CD4-positive, alpha-beta T cell (primary cell): Measurements from ENCODE around the gene IL23A. TPM values are rescaled to one million over a fixed set of nuclear protein-coding genes. Genes with fewer than 3 reads are reported as not detected.
A peak's percentile ranks its signal among the peaks of the same experiment; 100 is the strongest.

Experiments used
- ATAC-seq: fragments of 200-7000 bp; cut with Tn5 transposase; one replicate; pipeline ENCODE4 v1.10.0; 2022; ENCODE audit warnings: mild to moderate bottlenecking; ENCODE audit not compliant: poor library complexity
- CTCF ChIA-PET: fragments of 350-600 bp; sonication (Branson Sonifier 250); formaldehyde crosslinking; loops from one replicate; lab custom pipeline; 2021; ENCODE audit warnings: antibody characterized with exemption, inconsistent platforms; lab: Charles Lee
- POLR2A ChIA-PET: fragments of 350-600 bp; sonication (Branson Sonifier 250); formaldehyde crosslinking; loops from one replicate; lab custom pipeline; 2021; ENCODE audit warnings: antibody characterized with exemption, inconsistent platforms; lab: Charles Lee
- DNase-seq, 14 experiments: peaks; one replicate each; pipeline ENCODE4 v3.0.0-alpha.2; 2013 to 2020; ENCODE audit warnings: mixed read lengths in 2 of 14
- H3K27ac ChIP-seq, 2 donors: one replicate each; pipeline versions ENCODE4 v1.5.1 to v1.7.0; 2013; ENCODE audit warnings: low read length in 2 of 2, low read depth in 1 of 2, mild to moderate bottlenecking in 1 of 2
- H3K27me3 ChIP-seq, 2 experiments: 1 replicate in 1 of 2; 2 replicates in 1 of 2; pipeline versions ENCODE4 v1.6.1 to v1.7.0; 2013; ENCODE audit warnings: low read length in 2 of 2, control low read depth in 1 of 2, mild to moderate bottlenecking in 1 of 2, moderate library complexity in 1 of 2; ENCODE audit not compliant: insufficient read depth in 2 of 2, control insufficient read depth in 1 of 2
- H3K36me3 ChIP-seq: one replicate; pipeline ENCODE4 v1.6.1; 2013; ENCODE audit warnings: low read length, control low read depth; ENCODE audit not compliant: insufficient read depth
- H3K4me1 ChIP-seq: one replicate; pipeline ENCODE4 v1.6.1; 2013; ENCODE audit warnings: low read length, control low read depth; ENCODE audit not compliant: insufficient read depth
- H3K4me3 ChIP-seq: one replicate; pipeline ENCODE4 v1.5.1; 2013; ENCODE audit warnings: mild to moderate bottlenecking, low read length, moderate library complexity
- H3K9me3 ChIP-seq, 2 experiments: 1 replicate in 1 of 2; 2 replicates in 1 of 2; pipeline versions ENCODE4 v1.6.1 to v1.7.0; 2013; ENCODE audit warnings: low read length in 2 of 2, mild to moderate bottlenecking in 2 of 2, control low read depth in 1 of 2, moderate library complexity in 1 of 2; ENCODE audit not compliant: control insufficient read depth in 1 of 2, insufficient read depth in 1 of 2
- H3K27ac Mint-ChIP-seq: one replicate; pipeline ENCODE4 v1.8.0; 2020; ENCODE audit warnings: mixed read lengths
- H3K27me3 Mint-ChIP-seq: one replicate; pipeline ENCODE4 v1.8.0; 2021; ENCODE audit warnings: mixed read lengths
- H3K36me3 Mint-ChIP-seq: one replicate; pipeline ENCODE4 v1.8.0; 2021; ENCODE audit warnings: low read depth, mixed read lengths
- H3K4me1 Mint-ChIP-seq: one replicate; pipeline ENCODE4 v1.8.0; 2021; ENCODE audit warnings: low read depth, mixed read lengths
- H3K4me3 Mint-ChIP-seq: one replicate; pipeline ENCODE4 v1.8.0; 2020; ENCODE audit warnings: mild to moderate bottlenecking, mixed read lengths
- H3K9me3 Mint-ChIP-seq: one replicate; pipeline ENCODE4 v1.8.0; 2020; ENCODE audit warnings: mixed read lengths
- CTCF ChIP-seq: fragments of 200-600 bp; IDR thresholded peaks from one replicate; pipeline ENCODE4 v1.8.0; 2022; ENCODE audit warnings: antibody characterized with exemption, mild to moderate bottlenecking
- intact Hi-C, 2 experiments: fragments of 100-400 bp; cut with DNase I in 1 of 2; cut with micrococcal nuclease in 1 of 2; formaldehyde crosslinking; loops; one replicate each; pipeline versions ENCODE4 v1.15.1 to v1.9.0; 2023 to 2025; cut with DNase I, micrococcal nuclease
- polyA plus RNA-seq, 2 donors: library from polyadenylated mRNA; unstranded; fragments of 120-200 nt; gene quantifications; one replicate each; pipeline ENCODE4 v1.2.1, GENCODE V29; 2013
- total RNA-seq, 174 experiments: library from RNA in 2 of 174; stranded (reverse) in 2 of 174; gene quantifications; one replicate each; pipeline ENCODE4 v1.2.3 and lab custom pipeline; 2021 to 2026

The IL23A gene
- total RNA-seq (10 to 100 TPM; 25.2 to 27.5 TPM), total RNA-seq (lab: John Stamatoyannopoulos, UW) (9.3 to 330 (median 30.5) reads per million in 172 experiments)
- 21.3 TPM for polyA plus RNA-seq (2013, experiment 1 of 2)
- polyA plus RNA-seq (2013, experiment 2 of 2), result 27.0 TPM

GRCh38 chr12:56338308-56339157 lies at the start of gene IL23A:
Gene IL23A (plus strand): TSS chr12:56338884. CDS start chr12:56339045, 161 bp downstream.
- H3K4me3 ChIP-seq, result peak within 1 kb of the TSS; percentile 66
- CTCF ChIA-PET, result interaction anchor here (1.2 to 1.7 kb wide), 6 partner anchors 8 to 126 kb away, joined by 3 to 10 read pairs (median 4); partner anchors contain the start of genes CNPY2, COQ10A and STAT2
- Mint-ChIP-seq H3K27me3 (no peaks in the 10 kb centered on the region), H3K27ac (peak within 1 kb of the TSS; percentile 93), H3K36me3 (peaks cover 44% of the 10 kb centered on the region), H3K4me3 (peak within 1 kb of the TSS; percentile 90), H3K9me3 (no peaks in the 10 kb centered on the region), H3K4me1 (peaks cover 62% of the 10 kb centered on the region)
- POLR2A ChIA-PET, result interaction anchor here (0.6 to 3.4 kb wide), 22 partner anchors 9 to 1139 kb away, joined by 3 to 150 read pairs (median 5); partner anchors contain the start of genes CNPY2, RAB5B, RNF41 and SMARCC2
- H3K27ac ChIP-seq, result peak within 1 kb of the TSS; percentile 90 to 96
- H3K27me3 ChIP-seq, result no peaks in the 10 kb centered on the region
- DNase-seq (peak; percentile 59 to 97 (median 80)), ATAC-seq (peak; percentile 80)
- intact Hi-C loops, result loop anchor here (1.0 to 2.0 kb wide), 4 partner anchors 21 to 127 kb away; partner anchors contain the start of gene STAT2 (in 1 of the 2)
- TF ChIP-seq CTCF, result no peak
- no peaks in the 10 kb centered on the region for H3K9me3 ChIP-seq
- peaks cover 25% of the 10 kb centered on the region for H3K36me3 ChIP-seq
- H3K4me1 ChIP-seq, result peaks cover 44% of the 10 kb centered on the region

GRCh38 chr12:56293795-56294194 lies 44.9 kb upstream of the IL23A start:
- H3K27ac Mint-ChIP-seq, result no peak overlapping the region

More at GRCh38 chr12:56293795-56294194, 44.9 kb upstream of the IL23A start:
- no peak for TF ChIP-seq CTCF
- Mint-ChIP-seq H3K4me1 (peaks cover 59% of the 10 kb centered on the region), H3K27me3 (no peaks in the 10 kb centered on the region), H3K36me3 (peaks cover 61% of the 10 kb centered on the region), H3K9me3 (no peaks in the 10 kb centered on the region), H3K4me3 (no peak overlapping the region)
- intact Hi-C loops, result no loop called here
- ChIA-PET CTCF (interaction anchor here (0.6 kb wide), 1 partner anchor 228 kb away, joined by 3 read pairs; no protein-coding TSS in a partner anchor), POLR2A (no interaction called here)
- Histone ChIP-seq H3K27ac (no peak overlapping the region), H3K36me3 (peaks cover 40% of the 10 kb centered on the region), H3K27me3 (no peaks in the 10 kb centered on the region), H3K4me3 (no peak overlapping the region), H3K4me1 (peaks cover 50% of the 10 kb centered on the region), H3K9me3 (no peaks in the 10 kb centered on the region)
- DNase-seq (no peak), ATAC-seq (no peak)
